Activated T-helper 1 cell treated with anti-CD3 and anti-CD28 coated beads, Interleukin-2, amount 50 U/mL, for 16 hours (primary cell): ENCODE results near the gene PDE6H.

ENCODE experiments used
- DNase-seq, 2 donors: peaks; one replicate each; pipeline ENCODE4 v3.0.0-alpha.2; 2020; ENCODE audit warnings: low read depth in 1 of 2, low spot score in 1 of 2

Gene PDE6H

DNA sequence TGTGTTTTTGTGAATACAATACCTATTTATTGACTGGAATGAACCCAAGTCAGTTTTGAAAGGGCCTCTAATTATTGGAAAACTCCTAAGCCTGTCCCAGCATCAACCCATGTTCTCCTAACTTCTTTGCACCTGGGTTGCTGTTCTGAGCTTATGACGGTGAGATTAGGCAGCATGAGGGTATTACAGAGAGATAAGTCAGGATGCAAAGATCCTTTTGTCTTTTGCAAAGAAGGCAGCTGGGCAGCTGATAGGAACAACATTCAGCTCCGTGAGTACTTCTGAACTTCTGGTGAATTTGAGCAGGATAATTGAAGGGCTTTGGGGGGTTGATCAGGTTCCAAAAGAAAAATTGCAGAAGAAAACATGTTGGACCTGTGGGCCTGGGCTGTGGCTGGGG is at the start of gene PDE6H:
Gene PDE6H, plus strand, starts transcription at position 227 of the 400 bp plus-strand sequence. CDS start 4,971 bp downstream, outside the sequence.
- DNase-seq = no peak

DNA sequence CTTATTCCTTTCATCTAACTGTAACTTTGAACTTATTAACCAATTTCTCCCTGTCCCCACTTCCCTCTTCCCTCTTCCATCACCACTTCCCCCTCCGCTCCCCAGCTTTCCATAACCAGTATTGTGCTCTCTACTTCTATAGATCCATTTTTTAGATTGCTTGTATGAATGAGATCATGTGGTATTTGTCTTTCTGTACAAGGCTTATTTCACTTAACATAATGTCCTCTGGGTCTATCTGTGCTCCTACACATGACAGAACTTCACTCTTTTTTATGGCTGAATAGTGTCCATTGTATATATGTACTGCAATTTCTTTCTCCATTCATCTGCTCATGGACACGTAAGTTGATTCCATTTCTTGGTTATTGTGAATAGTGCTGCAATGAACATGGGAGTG is 48.9 kb upstream of the PDE6H start:
- no peak for DNase-seq

DNA sequence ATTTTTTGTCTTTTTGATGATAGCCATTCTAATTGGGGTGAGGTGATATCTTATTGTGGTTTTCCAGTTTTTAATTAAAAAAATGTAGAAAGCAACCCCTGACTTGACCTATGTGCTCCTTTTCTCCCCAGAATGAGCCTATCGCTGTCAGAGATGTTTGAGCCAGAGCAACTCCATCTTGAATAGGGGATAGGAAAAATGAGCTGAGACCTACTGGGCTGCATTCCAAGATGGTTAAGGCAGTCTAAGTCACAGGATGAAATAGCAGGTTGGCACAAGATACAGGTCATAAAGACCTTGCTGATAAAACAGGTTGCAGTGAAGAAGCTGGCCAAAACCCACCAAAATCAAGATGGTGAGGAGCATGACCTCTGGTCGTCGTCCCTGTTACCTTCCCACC is 48.3 kb upstream of the PDE6H start:
- no peak for DNase-seq

DNA sequence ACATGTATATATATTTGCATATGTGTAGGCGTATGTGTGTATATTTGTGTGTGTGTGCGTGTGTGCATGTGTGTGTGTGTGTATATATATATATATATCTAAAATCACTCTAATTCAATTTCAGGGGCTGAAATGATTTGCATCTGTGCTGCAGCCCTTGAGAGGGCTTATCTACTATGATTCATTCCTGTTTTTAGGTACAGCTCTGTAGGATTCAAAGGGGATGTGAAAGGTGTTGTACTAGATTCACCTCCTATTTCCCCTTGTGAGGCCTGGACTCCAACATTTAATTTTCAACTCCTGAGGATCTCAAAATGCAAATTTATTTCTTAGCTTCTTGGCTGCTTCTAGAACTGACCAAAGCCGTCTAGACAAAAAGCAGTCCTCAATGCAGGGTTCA is 45.6 kb upstream of the PDE6H start:
- DNase-seq = no peak

DNA sequence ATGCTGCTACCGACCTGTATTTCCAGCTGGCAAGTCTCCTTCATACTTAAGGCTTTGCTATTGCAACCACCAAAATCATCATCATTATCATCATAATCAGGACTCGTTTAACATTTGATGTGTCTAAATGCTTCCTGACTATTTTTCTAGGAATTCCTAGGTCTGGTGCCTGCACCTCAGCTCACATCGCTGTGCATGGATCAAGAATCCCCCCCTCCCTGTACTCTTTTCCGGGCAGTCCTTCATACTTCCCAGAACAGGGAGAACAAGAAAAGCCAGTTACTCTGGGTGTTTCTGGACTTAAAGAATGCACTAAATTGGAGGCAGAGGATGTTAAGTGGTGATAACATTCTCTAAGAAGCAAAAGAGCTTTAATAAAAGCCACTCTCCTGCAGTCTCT is 43.9 kb upstream of the PDE6H start:
- DNase-seq = no peak

DNA sequence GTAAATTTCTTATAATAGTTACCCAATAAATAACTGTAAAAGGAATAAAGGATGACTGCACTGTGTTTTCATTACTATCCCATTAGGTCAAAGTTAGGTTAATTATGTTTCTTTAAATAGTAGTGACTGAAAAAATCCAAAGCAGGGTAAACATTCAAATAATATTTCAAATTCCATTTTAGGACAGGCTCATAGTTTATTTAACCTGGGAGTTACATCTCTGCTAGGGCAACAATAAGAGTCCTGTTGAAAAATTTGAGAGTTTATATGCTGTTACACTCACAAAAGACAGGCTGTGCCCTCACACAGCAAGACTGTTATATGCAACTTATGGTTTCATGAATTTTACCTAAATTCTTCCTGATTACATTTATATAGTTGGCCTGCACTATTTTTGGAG is 42.5 kb upstream of the PDE6H start:
- DNase-seq = no peak

DNA sequence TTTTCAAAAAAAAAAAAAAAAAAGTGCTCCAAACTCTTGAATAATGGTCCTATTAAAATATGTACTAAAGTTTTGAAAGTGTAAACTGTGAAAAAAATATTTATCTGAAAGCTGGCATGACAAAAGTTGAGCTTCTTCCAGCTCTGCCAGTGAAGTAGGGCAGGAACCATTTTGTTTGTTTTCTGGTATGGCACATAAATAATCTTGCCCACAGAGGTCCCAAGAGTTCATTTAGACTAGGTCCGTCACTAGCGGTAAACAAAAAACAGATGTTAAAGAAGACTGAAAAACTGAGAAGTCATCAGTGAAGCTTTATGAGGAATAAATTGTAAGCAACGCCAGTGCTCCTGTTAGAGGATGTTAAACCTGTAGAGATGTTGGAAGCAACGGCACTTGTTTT is 41.5 kb upstream of the PDE6H start:
- no peak for DNase-seq

DNA sequence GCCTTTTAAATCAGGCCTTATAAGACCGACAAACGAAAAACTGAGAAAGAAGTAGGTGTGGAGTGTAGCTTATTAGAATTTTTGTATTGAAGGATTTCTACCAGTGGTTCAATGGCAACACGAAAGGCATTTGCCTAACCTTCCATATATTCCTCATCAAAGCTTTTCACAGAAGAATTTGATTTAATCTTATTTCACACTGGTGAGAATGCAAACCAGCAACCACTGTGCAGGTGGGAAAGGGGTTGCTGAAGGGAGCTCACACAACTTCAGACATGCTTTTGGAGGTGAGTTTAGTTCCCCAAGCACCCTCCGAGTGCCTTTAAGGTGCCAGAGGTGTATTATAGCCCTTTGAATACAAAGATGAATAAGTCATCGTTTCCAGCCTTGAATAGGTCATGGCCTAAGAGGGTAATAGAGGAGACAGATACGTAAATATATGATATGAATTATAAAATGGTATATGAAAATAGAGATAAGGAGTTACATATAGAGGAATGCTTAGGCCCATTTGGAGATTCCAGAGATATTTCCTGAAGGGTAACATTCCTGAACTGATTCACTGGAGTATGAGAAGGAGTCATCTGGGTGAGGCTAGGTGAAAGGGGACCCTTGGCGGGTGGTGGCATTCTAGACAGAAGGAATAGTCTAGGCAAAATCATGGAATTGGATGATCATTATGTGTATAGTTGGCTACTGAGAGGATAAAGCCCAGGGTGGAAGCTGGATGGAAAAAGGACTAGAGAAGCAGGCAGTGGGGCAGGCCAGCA is 40.9 kb upstream of the PDE6H start:
- no peak for DNase-seq

DNA sequence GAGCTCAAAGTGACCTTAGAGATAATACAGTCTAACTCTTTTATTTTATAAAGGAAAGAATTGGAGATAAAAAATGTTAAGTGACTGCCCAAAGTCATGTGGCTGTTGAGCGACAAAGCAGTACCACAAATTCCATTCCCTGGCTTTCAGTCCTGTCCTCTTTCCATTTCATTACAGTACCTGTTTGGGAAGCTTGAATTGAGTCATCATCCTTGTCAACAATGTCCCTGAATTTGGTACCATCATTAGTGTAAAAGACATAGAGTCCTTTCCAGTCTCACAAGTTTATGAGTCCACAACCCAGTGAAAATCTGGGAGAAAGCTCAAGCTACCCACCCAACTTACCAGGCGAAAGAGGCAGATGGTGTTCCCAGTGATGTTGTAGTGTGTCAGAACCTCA is 38.3 kb upstream of the PDE6H start:
- DNase-seq = no peak

DNA sequence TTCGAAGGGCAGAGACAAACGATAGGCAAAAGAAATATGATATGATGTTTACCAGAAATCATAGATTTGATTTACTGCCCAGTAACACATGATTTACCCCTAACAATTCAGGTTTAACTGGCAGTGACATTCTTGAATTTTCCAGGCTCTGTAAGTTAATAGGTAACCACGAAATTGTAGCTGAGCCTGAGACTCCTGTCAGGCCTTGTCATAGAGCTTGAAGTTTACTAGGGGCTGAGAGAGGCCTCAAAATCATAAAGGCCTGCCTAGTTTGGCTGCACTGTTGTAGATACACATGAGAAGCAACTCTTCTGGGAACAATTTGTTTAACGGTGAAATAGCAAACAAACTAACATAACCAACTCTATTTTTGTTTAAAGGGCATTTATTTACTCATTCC is 37.8 kb upstream of the PDE6H start:
- no peak for DNase-seq

DNA sequence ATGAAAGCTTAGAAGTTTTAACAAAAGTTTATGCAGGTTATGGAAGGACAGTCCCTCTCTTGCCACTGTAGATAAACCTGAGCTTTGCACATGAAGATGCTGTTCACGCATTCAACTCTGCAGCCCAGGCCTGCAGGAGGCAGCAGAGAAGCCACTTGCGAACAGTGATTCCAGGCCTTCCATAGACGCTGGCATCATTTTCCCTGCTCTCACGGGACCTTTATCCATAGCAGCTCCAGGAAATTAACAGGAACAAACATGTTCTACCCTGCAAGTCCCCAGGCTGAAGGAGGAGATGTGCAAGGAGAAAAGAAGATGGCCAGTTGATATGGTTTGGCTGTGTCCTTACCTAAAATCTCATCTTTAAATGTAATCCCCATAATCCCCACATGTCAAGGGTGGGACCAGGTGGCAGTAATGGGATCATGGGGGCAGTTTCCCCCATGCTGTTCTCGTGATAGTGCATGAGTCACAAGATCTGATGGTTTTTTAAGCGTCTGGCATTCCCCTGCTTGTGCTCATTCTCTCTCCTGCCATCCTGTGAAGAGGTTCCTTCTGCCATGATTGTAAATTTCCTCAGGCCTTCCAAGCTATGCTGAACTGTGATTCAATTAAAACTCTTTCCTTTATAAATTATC is 36.5 kb upstream of the PDE6H start:
- no peak for DNase-seq

DNA sequence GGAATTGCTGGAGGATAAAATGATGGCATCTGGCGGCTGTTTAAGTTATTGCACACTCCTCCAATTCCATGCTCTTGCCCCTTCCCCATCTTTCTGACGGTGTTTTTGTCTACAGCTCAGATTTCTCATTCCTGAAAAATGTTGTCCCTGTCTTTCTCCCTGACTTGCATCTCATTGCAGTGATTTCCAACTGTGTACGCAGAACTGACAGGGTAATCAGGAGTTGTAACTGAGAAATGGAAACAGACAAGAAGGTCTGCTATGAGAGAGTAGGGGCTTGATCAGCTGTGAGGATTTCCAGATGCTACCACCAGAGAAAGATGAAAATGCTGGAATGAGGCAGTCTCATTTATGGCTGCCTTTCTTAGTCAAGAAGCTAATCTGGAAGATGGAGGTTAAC is 35.8 kb upstream of the PDE6H start:
- DNase-seq = no peak

DNA sequence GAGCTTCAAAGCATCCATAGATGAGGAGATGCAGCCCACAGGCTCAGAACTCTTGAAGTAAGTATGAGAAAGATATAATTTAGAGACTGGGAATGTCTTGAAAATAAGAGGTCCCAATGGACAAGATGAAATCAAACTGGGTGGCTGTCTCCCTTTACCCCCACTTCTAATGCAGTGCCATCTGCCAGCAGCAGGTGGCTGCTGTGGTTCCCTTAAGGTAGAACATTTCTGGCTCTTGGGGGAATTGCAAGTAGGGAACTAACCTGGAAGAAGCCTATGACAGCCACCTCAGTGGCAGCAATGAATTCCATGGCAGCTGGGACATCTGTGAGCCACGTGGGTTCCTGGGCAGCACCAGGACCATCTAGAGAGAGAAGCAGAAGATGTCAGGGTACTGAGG is 35.2 kb upstream of the PDE6H start:
- no peak for DNase-seq

DNA sequence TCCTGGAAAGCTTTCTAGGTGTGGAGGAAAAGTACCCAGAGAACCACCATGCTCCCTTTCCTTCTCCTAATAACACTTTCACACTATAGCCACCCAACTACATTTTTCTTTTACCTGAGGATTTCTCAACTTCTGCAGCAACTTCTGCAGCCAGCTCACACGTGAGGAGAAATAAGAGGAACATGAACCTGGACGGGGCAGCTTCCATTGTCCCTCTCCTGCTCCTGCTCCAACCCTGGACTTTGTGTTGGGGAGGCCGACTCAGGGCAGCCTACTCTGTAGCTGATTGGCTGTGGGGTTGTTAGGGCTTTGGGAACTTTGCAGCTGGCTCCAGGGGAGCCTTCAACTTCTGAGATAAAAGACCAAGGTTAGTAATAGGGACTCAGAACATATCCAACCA is 34.5 kb upstream of the PDE6H start, which contains the start of gene ERP27:
Gene ERP27, minus strand, starts transcription at position 237 of the 400 bp plus-strand sequence. Its CDS starts 29 bp downstream, at position 208.
- DNase-seq = no peak

DNA sequence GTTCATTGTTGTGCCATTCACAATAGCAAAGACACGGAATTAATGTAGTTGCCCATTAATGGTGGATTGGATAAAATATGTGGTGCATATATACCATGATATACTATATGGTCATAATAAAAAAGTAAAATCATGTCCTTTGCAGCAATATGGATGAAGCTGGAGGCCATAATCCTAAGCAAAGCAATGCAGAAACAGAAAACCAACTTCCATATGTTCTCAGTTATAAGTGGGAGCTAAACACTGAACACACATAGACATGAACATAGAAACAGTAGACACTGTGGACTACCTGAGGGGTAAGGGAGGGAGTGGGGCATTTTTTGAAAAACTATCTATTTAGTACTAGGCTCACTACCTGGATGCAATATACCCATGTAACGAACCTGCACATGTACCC is 31.5 kb upstream of the PDE6H start:
- DNase-seq = no peak

DNA sequence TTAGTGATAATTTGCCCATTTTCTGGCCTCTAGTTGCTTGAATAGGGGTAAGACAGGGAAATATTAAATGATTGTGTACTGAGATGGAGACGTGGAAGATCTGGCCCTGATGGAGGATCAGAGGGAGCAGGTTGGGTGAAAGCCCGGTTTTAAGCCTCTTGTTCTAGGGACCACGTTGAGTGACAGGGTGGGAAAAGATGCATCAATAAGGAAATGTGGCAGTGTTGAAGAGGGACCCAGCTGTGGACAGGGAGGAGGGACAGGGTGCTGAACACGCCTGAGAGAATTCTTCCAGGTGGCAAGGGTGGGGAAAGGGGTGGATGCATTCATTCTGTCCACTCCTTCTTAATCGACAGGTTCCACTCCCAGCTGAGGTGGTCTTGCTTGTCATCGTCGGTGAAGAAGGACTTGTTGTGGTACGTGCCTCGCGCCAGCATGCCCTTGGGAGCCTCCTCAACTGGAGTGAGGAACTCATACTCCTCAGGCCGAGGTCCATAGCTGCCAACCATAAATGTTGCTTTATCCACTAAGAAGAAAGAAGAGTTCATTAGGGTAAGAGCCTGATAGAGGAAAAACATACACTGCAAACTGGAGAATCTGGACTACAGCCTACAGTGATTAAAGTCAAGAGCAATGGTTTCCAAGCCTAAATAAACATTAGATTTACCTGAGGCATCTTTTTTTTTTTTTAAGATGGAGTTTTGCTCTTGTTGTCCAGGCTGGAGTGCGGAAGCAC is 30.5 kb upstream of the PDE6H start:
- DNase-seq = no peak

DNA sequence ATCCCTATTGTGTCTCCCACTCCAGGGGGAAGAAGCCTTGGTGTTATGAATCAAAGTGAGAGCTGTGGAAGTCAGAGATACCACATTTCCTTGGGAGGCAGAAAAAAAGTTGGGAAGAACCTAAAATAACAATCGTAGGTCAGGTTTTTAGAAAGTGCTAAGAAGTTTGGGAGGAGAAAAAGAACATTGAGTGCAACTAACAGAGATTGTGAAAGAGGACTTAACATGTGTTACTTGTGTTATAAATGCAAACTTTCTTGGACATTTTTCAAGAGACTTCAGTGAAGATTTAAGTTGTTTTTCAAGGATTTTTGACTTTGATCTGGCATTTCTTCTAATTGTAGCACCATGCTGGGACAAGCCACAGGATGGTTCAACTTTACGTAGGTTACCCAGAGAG is 26.7 kb upstream of the PDE6H start:
- no peak for DNase-seq

DNA sequence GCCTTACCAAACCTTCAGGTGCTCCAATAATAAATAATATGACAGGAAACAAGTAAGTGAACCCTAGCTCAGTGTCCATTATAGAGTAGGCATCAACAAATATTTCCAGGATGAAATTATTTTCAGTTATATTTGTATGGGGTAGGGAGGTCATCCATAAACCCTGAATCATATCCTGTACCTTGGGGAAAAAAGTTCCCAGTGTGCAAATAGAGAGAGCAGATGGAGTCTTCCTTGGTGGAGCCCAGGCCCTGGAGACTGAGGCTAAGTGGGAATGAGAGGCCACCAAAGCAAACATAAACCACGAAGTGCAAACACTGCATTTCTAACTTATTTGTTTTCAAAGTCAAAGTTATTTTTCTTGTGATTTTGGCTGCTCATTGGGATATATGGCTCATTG is 26.0 kb upstream of the PDE6H start:
- no peak for DNase-seq

DNA sequence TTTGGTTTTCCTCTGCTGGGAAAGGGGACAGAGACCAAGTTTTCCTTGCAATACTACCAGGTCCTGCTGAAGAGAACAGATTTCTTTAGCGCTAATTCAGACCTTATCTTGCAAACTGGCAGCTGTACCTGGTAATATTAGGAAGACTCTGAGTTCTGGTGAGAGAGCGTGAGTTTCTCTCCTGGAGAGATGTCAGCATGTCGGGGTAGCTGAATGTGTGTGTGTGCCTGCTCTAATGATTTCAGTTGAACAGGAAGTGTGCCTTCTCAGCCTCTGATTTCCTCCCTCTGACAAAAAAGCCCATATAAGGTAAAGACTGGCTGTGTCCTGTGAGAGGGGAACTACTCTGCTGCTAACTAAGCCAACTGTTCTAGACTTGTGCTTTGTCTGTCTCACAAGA is 24.2 kb upstream of the PDE6H start:
- no peak for DNase-seq

DNA sequence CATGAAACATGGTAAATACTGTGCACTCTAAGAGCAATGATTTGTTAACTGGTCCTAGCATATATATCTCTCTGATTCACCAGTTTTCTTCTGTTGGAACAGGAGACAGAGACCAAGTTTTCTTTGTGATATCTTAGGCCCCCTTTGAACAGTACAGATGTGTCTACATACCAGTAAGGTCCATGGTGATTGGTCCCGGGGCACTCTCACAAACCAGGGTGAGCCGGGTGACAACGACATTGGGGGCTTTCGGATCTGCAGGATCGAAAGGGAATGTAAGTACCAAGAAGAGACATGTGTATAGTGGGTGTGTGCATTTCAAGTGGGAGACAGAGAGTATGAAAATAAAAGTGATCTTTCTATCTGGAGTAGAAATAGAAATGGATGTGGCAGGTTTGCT is 23.2 kb upstream of the PDE6H start:
- DNase-seq = no peak

DNA sequence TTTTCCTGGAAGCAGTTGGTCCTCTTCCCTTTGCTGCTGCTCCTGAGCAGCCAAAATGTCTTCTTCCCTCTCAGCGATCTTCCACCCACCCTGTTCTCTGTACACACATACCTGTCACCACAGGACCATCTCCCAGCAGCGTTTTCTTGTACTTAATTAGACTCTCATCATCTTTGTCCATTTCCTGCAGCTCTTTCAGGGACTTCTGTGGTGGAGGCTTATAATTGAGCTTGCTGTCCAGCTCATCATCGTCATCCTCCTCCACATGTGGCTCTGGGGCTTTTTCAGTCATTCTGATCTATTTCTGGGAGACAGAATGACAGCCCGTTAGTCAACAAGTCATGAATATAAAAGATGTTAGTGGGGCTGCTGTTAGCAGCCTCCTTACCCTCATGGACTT is 22.4 kb upstream of the PDE6H start:
- DNase-seq = no peak
